ENCODE measurements around the gene CHKA.

DNA sequence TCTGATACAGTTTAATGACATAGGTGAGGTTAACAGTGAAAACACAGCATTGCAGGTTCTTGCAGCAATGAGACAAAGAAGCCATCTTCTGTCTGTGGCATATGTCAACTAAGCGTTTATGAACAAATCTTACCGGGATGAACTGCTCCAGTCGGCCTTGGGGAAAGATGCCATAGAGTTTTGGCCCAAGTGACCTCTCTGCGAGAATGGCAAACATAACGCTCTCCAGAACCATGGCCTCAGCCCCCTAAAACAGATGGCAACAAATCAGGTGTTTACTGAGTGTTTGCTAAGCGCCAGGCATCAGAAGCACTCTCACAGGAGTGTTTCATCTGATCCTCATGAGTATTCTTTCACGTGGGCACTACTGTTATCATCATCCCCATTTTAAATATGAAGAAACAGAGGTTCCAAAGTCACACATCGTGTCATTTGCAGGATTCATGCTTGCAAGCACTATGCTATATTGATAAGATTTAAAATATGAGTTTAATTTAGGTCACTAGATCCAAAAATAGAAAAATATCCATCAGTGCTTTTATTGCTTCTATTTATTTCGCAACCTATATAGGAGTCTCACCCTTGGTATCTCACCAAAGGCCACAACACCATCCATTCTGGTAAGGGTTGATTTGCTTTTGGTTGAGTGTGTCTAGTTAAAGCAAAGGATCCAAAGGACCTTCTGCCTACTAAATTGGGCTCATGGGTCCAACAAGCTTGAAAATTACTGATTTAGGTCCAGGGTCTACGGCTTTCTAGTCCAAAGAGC, 46.4 kb downstream of the CHKA start:
- TF ChIP-seq EZH2 (IDR thresholded peaks at IDR 0.05) (no peak), POLR2AphosphoS5 (IDR thresholded peaks at IDR 0.05; ENCODE audit: borderline replicate concordance, low read depth, low read length) (no peak), FOXP2 (optimal IDR thresholded peaks at IDR 0.05; ENCODE audit: control extremely low read depth, extremely low read length, insufficient read depth) (no peak)

Data from SK-N-MC (cell line).